GM12892 (cell line): ENCODE measurements around the gene CORIN.
A peak's percentile ranks its signal among the peaks of the same experiment; 100 is the strongest.
"Not testable (repeated sequence)": the region's sequence is repeated elsewhere in the genome, so short reads cannot be mapped to it uniquely, and the experiment has no call there.

Experiments used
- DNase-seq: peaks from one replicate; pipeline ENCODE4 v3.0.0; 2011; ENCODE audit not compliant: insufficient read length
- FAIRE-seq: peaks from 2 replicates; lab custom pipeline; 2011; peaks lifted over from hg19 to GRCh38; lab: Jason Lieb, UNC
- POLR2A ChIP-seq: IDR thresholded peaks from 2 replicates; pipeline ENCODE4 v1.6.1; 2011; ENCODE audit warnings: low read depth, low read length, control low read depth
- POLR2AphosphoS5 ChIP-seq: IDR thresholded peaks from 2 replicates; pipeline ENCODE4 v1.6.1; 2011; ENCODE audit warnings: low read depth, low read length, control low read depth
- TAF1 ChIP-seq: IDR thresholded peaks from 2 replicates; pipeline ENCODE4 v1.6.1; 2011; ENCODE audit warnings: low read depth, mild to moderate bottlenecking, control low read depth, low read length, borderline replicate concordance

The CORIN gene

GRCh38 chr4:47696823-47697222, 141.0 kb downstream of the CORIN start:
- no peak for TF ChIP-seq POLR2A
- TF ChIP-seq POLR2AphosphoS5: no peak
- TF ChIP-seq TAF1: no peak
- FAIRE-seq (no peak), DNase-seq (no peak)

GRCh38 chr4:47695260-47695659, 142.6 kb downstream of the CORIN start:
- TF ChIP-seq TAF1: no peak
- no peak for TF ChIP-seq POLR2AphosphoS5
- TF ChIP-seq POLR2A: no peak
- no peak for DNase-seq
- FAIRE-seq: no peak

GRCh38 chr4:47694322-47694721, 143.5 kb downstream of the CORIN start:
- FAIRE-seq (no peak), DNase-seq (no peak)
- TF ChIP-seq POLR2AphosphoS5 (no peak), POLR2A (no peak), TAF1 (no peak)

- DNase-seq: no peak
- FAIRE-seq: no peak
- no peak for TF ChIP-seq POLR2A
- no peak for TF ChIP-seq TAF1
- no peak for TF ChIP-seq POLR2AphosphoS5
These were observed 145.2 kb downstream of the CORIN start for GRCh38 chr4:47692691-47693090.

GRCh38 chr4:47691757-47692383, 146.0 kb downstream of the CORIN start:
- DNase-seq: not testable (repeated sequence)
- FAIRE-seq: peak; percentile 53

- TF ChIP-seq POLR2A (no peak), TAF1 (no peak), POLR2AphosphoS5 (no peak)
- no peak for DNase-seq
- FAIRE-seq: no peak
These were observed 147.3 kb downstream of the CORIN start for GRCh38 chr4:47690611-47691010.

- no peak for TF ChIP-seq POLR2AphosphoS5
- no peak for TF ChIP-seq POLR2A
- TF ChIP-seq TAF1: no peak
- FAIRE-seq: peak; percentile 83
- no peak for DNase-seq
These were observed 151.5 kb downstream of the CORIN start for GRCh38 chr4:47686294-47686872.

- FAIRE-seq (no peak), DNase-seq (no peak)
- TF ChIP-seq TAF1 (no peak), POLR2AphosphoS5 (no peak), POLR2A (no peak)
These were observed 162.1 kb downstream of the CORIN start for GRCh38 chr4:47675806-47676205.

- no peak for DNase-seq
- FAIRE-seq: no peak
These were observed 163.7 kb downstream of the CORIN start for GRCh38 chr4:47674144-47674543.

GRCh38 chr4:47672696-47673095, 165.2 kb downstream of the CORIN start:
- TF ChIP-seq TAF1: no peak
- TF ChIP-seq POLR2AphosphoS5: no peak
- no peak for TF ChIP-seq POLR2A
- DNase-seq (no peak), FAIRE-seq (no peak)

More at GRCh38 chr4:47674144-47674543, 163.7 kb downstream of the CORIN start:
- TF ChIP-seq TAF1 (no peak), POLR2A (no peak), POLR2AphosphoS5 (no peak)

GRCh38 chr4:47669946-47670345, 167.9 kb downstream of the CORIN start:
- TF ChIP-seq POLR2A (no peak), TAF1 (no peak), POLR2AphosphoS5 (no peak)
- no peak for FAIRE-seq
- no peak for DNase-seq

- peak; percentile 1 for DNase-seq
- FAIRE-seq: peak; percentile 73
- TF ChIP-seq POLR2AphosphoS5 (no peak), POLR2A (no peak), TAF1 (no peak)
These were observed 169.0 kb downstream of the CORIN start for GRCh38 chr4:47668810-47669408.
